Mucosa of gallbladder (tissue), 1 donor: ENCODE data around the gene RTRAF. TPM values are rescaled to one million over a fixed set of nuclear protein-coding genes. Genes with fewer than 3 reads are reported as not detected.
A peak's percentile ranks its signal among the peaks of the same experiment; 100 is the strongest.

Source experiments
- DNase-seq: peaks from one replicate; pipeline ENCODE4 v3.0.0-alpha.2; 2020; ENCODE audit warnings: low spot score
- total RNA-seq: library from RNA; stranded (reverse); gene quantifications from one replicate; pipeline ENCODE4 v1.2.1, GENCODE V29; 2021
- donor health status: DM: no; HTN: no; CAD: no.

RTRAF gene
- total RNA-seq = 131 TPM

- peak; percentile 94 for DNase-seq
Observed at GRCh38 chr14:51989293-51990234, at the start of gene RTRAF. Gene RTRAF (plus strand): TSS chr14:51989546. CDS start chr14:51989640, 94 bp downstream.

DNA sequence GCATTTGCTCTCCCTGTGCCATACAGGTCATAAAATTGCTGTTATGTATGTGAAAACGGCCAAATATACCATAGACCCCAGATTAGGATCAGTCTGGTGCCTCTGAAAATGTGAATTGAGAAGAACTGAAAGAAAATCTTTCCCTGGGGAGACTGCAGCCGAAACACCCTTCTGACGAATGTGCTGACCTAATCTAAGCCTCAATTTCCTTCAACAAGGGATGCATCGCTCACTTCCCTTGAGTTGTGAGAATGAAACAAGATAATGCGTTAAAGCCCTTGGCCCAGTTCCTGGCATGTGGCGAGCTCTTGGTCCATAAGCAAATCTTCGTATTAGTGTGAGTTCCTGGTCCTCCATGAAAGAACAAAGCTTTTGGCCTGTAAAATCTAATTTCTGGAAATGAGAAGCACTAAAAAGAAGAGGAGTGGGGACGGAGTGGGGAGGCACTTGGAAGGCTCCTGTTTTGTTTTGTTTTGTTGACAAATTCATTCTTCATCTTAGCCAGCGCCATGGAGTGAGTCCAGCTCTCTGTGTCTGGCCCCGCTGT, 49.5 kb upstream of the RTRAF start:
- no peak for DNase-seq

DNA sequence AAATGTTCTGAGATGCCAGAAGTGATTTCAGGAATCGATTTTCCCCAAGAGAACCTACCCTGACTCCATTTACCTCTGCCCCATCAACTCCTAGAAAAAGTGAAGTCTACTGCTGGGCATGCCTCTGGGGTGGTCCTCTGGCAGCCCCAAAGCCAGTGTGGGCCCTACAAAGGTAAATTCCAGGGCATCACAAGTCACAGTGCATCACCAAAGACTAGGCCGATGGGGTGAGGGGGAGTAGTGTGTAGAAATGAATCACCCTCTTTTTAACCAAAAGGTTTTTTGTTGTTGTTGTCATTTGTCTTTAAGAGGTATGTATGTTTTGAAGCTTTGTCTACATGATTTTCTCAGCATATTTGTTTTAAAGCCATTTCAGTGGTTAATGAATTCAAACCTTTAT, 46.4 kb upstream of the RTRAF start:
- no peak for DNase-seq

DNA sequence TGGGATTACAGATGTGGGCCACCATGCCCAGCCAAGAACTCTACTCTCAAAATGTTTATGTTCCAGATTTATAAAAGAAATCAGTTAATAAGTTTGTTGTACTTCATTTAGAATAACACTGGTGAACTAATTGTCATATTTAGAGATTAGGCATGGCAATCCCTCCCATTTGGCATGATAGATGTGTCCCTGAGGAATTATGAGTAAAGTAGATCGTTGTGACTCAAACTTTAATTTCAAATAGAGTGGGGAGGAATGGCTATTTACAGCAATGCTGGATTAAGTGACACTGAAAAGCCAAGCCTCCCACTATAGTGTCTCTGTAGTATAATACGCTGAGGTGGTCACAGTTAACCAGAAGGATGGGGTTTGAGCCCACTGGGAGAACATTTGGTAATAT, 39.3 kb upstream of the RTRAF start:
- no peak for DNase-seq

- DNase-seq = no peak
Observed at GRCh38 chr14:51951656-51952055, 37.7 kb upstream of the RTRAF start.

DNA sequence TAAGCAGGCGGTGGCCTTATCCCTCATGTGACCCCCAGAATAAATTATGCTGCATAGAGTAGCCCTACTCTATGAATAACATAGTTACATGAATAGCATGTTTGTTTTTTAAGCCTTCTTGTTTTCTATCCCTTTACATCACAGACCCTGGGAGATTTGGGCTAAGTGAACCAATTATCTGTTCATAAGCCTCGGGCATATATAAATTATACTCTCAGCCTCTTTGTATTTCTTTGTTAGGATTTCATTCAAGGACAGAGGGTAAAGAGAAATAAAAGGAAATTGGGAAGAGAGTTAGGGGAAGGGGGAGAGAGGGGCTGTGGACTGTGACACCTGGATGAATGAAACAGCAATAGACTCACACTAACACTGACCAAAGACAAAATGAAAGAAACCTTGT, 35.3 kb upstream of the RTRAF start:
- no peak for DNase-seq

- DNase-seq = no peak
Observed at GRCh38 chr14:51954657-51955056, 34.7 kb upstream of the RTRAF start.

DNA sequence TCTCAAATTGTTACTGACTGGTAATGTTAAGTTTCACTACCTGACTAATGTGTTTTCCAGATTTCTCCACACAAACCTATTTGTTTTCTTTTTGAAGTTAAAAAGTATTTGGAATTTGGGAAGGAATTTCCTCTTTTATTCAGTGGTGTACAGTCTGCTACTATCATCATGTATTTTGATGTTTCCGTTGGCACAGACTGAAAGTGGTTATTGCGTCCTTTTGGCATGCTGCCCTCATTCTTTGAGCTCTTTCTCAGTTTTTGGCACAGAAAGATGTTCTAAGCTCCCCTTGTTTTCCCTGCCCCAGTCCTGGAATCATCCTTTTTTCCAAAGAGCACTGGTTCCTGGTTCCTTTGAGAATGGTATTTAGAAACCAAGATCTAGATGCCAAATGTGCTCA, 31.4 kb upstream of the RTRAF start:
- no peak for DNase-seq

- DNase-seq = no peak
Observed at GRCh38 chr14:51959928-51960327, 29.4 kb upstream of the RTRAF start.

DNA sequence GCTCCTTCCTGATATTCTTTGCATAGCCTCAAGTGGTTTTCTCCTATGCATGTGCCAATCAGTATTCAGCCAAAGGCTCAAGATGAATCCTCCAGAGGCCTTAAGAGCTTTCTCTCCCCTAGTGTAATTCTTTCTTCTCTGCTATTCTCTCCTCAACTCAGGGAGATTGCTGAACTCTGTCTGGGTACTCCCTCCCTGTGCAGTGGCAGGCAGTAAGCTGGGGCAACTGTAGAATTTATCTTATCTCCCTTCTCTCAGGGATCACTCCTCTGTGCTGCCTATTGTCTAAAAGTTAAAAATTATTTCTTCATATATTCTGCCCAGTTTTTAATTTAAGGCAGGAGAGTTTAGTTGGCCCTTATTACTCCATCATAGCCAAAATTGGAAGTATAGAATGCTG, 28.5 kb upstream of the RTRAF start:
- no peak for DNase-seq

DNA sequence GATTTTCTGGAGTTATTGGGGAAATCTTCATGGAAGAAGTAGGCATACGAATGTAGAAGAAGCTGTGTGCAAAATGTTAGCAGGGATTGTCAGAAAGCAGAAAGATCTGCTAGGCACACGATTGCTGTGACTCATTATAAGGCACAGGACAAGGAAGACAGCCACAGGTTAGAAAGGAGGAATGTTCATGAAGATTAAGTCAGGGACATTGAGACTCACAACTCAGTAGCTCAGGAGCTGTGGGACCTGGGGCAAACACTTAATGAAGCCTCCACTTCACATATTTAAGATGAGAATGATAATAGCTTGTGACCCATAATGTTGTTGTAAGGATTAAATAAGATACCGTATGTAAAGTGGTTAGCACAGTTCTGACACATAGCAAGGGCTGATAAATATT, 26.6 kb upstream of the RTRAF start:
- no peak for DNase-seq

DNA sequence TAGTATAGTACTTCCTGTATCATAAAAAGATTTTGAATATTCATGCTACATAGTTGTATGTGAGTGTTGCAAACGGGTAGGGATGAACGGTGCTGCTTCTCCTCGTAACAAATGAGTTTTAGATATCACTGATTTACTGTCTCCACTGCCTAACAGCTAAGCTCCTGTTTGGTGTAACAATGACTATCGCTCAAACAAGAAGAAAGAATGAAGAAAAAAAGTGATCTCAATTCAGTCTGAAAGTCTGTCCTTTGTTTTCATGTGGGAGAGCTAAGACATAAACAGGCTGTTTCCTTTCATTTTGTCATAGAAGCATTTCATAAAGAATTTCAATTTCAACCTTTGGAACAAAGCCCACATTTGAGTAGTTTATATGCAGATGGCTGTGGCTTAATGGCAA, 26.1 kb upstream of the RTRAF start:
- DNase-seq = no peak

DNA sequence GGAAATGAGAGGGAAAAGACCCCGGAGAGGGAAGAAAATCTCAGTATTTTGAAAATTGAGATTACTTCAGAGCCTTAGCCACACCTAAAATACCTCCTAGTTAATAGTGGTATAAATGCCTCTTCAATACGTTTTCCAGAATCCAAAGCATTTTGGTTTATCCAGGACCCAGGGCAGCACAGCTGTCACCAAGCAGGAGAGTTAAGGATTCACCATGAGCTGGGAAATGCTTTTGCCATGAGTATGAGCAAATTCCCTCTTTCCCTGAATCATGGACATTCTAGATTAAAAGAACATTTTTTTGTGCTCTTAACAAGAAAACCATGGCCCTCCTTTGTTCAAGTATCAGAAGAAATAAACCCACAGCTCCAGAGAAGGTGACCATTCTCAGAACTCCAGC, 21.8 kb upstream of the RTRAF start:
- DNase-seq = no peak

DNA sequence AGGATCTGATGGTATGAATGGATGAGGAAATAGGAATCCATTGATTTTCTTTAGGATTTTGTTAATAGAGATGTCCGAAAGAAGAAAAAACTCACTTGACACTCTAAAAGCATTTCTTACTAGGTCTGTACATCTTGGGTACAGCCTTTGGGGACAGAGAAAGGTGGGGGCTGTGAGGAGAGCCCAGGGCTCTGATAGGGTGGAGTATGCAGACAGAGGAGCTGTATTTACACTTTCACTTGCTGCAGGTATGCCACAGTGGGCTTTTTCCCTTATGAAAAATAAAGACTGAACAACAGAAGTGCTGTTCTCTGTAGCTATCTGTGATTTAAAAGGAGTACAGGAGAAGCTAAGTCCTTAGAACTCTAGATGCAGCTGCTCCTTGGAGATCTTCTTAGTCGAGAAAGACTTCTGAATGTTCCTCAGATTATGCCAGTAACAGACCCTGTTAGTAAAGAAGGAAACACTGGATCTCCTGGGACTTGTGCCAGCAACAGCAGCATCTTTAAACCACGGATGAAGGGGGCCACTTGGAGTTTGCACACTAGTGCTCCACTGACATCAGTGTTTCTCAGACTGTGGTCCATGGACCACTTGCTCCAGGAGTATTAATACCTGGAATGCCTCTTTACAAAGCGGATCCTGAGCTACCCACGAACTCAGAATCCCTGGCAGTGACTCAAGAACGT, 19.4 kb upstream of the RTRAF start:
- DNase-seq = no peak

DNA sequence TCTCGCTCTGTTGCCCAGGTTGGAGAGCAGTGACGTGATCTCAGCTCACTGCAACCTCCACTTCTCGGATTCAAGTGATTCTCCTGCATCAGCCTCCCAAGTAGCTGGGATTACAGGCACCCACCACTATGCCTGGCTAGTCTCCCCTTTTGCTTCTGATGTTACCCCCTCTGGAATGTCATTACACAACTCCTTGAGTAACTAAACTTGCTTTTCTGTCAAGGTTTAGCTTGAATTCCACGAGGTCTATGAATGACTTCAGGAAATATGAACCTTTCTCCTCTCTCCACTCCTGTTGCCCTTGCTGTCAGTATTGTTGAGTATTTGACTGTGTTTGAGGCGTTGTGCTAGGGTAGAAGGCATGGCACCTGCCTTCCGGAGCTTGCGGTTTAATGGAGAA, 16.8 kb upstream of the RTRAF start:
- DNase-seq = no peak

DNA sequence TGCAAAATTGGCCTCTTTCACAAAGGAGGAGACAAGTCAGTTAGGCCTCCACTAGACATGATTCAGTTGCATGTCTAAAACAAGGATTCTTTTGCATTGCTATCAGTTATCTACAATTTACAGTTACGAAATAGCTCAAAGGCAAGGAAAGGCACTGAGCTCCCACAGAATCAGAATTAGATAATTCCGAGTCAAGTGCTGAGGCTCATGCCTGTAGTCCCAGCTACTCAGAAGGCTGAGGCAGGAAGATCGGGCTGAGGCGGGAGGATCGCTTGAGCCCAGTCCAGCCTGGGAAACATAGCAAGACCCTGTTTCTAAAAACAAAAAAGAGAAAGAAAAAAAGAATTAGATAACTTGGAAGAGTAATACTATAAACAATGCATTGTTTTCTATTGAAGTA, 12.3 kb upstream of the RTRAF start:
- DNase-seq = no peak

DNA sequence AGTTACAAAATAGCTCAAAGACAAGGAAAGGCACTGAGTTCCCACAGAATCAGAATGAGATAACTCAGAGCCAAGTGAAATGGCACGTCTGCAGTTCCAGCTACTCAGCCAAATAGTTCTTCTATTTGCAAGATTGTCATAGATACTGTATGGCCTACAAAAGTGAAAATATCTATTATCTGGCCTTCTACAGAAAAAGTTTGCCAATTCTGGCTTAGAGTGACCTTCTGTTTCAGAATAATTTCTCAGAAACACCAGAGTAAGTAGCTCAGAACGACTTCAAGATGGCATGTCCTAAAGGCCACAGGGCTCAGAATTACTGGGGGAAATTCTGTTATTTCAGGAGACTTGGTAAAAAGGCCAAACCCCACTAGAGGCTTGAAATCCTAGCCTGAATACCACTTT, 10.7 kb upstream of the RTRAF start:
- no peak for DNase-seq

- peak; percentile 88 for DNase-seq
Observed at GRCh38 chr14:51979088-51979709, 10.1 kb upstream of the RTRAF start.

- no peak for DNase-seq
Observed at GRCh38 chr14:51981218-51981854, 8.0 kb upstream of the RTRAF start.

GRCh38 chr14:51988221-51988620, 1.1 kb upstream of the RTRAF start:
- DNase-seq = no peak

DNA sequence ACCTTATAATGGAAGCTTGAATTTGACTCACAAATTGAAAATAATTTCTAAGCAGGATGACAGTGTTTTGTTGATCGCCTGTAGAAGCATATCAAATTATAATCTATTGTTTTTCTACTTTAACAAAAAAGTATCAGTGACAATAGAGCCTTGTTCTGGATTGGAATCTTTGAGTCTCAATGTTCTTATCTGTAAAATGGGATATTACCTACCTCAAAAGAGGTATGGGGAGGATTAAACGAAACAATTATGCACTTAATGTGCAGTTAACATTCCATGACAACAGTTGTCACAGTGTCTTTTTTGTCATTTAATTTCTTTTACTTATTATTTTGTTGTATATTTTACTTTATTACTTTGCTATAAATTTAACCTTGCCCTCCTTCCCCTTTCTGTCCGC, 1.1 kb downstream of the RTRAF start:
- DNase-seq = no peak
